HEK293 (cell line): Measurements from ENCODE around the gene TEX52.
"Not testable (repeated sequence)": the region's sequence is repeated elsewhere in the genome, so short reads cannot be mapped to it uniquely, and the experiment has no call there.

Source experiments
- CTCF ChIA-PET: fragments of 350-600 bp; formaldehyde crosslinking; extraction: SDS; loops from one replicate; lab custom pipeline; 2021; ENCODE audit warnings: antibody characterized with exemption; lab: Yijun Ruan, JAX
- POLR2A ChIA-PET: fragments of 300-600 bp; formaldehyde crosslinking; extraction: SDS; loops from one replicate; lab custom pipeline; 2020; ENCODE audit warnings: antibody characterized with exemption, inconsistent platforms; lab: Yijun Ruan, JAX
- H3K27ac ChIP-seq: fragments of 200-500 bp; sonication (Bioruptor generic); 2 replicates; pipeline ENCODE4 v1.5.1; 2014; ENCODE audit warnings: low read depth, low read length, control low read depth, inconsistent platforms; ENCODE audit errors: extremely low read depth
- H3K36me3 ChIP-seq, 2 experiments: fragments of 200-500 bp in 1 of 2; sonication (Bioruptor generic) in 1 of 2; 1 replicate in 1 of 2; 2 replicates in 1 of 2; pipeline ENCODE4 v1.5.1; 2014 to 2017; ENCODE audit warnings: inconsistent platforms in 2 of 2, low read length in 2 of 2; ENCODE audit not compliant: control insufficient read depth in 2 of 2, insufficient read depth in 1 of 2
- H3K4me1 ChIP-seq: fragments of 200-500 bp; sonication (Bioruptor generic); 2 replicates; pipeline ENCODE4 v1.5.1; 2014; ENCODE audit warnings: mild to moderate bottlenecking, low read length, inconsistent platforms; ENCODE audit not compliant: control insufficient read depth, insufficient read depth
- H3K4me3 ChIP-seq: 2 replicates; pipeline ENCODE4 v1.5.1; 2011; ENCODE audit warnings: low read depth, mild to moderate bottlenecking, control low read depth, low read length, moderate library complexity
- H3K9me3 ChIP-seq: fragments of 200-500 bp; sonication (Bioruptor generic); 2 replicates; pipeline ENCODE4 v1.5.1; 2014; ENCODE audit warnings: low read depth, low read length, inconsistent platforms; ENCODE audit not compliant: control insufficient read depth, insufficient read depth
- ATF2 ChIP-seq: fragments of 450-650 bp; formaldehyde crosslinking; IDR thresholded peaks from 2 replicates; pipeline ENCODE4 v1.5.1; 2016; ENCODE audit warnings: missing biosample characterization, missing genetic modification characterization, low read depth
- CTCF ChIP-seq: fragments of 450-650 bp; formaldehyde crosslinking; IDR thresholded peaks from 2 replicates; pipeline ENCODE4 v1.5.1; 2016; ENCODE audit warnings: missing biosample characterization, missing genetic modification characterization
- KLF9 ChIP-seq: fragments of 450-650 bp; formaldehyde crosslinking; IDR thresholded peaks from 2 replicates; pipeline ENCODE4 v1.5.1; 2016; ENCODE audit warnings: missing biosample characterization, missing genetic modification characterization, low read depth
- MZF1 ChIP-seq: fragments of 450-650 bp; formaldehyde crosslinking; IDR thresholded peaks from 2 replicates; pipeline ENCODE4 v1.5.1; 2017; ENCODE audit warnings: missing biosample characterization, missing genetic modification characterization, borderline replicate concordance
- OSR2 ChIP-seq: fragments of 450-650 bp; formaldehyde crosslinking; IDR thresholded peaks from 2 replicates; pipeline ENCODE4 v1.5.1; 2016; ENCODE audit warnings: missing biosample characterization, missing genetic modification characterization
- PRDM10 ChIP-seq: fragments of 450-650 bp; formaldehyde crosslinking; IDR thresholded peaks from 2 replicates; pipeline ENCODE4 v1.5.1; 2016; ENCODE audit warnings: missing biosample characterization, missing genetic modification characterization
- SETDB1 ChIP-seq: IDR thresholded peaks from one replicate; pipeline ENCODE4 v1.6.1; 2017; ENCODE audit warnings: mild to moderate bottlenecking, low read length, moderate library complexity, mixed read lengths; ENCODE audit not compliant: insufficient read length
- SP7 ChIP-seq: fragments of 450-650 bp; formaldehyde crosslinking; IDR thresholded peaks from 2 replicates; pipeline ENCODE4 v1.5.1; 2016; ENCODE audit warnings: missing biosample characterization, missing genetic modification characterization
- YY1 ChIP-seq: fragments of 450-650 bp; formaldehyde crosslinking; IDR thresholded peaks from 2 replicates; pipeline ENCODE4 v1.5.1; 2018; ENCODE audit warnings: missing biosample characterization, missing genetic modification characterization
- ZBTB7A ChIP-seq: fragments of 450-650 bp; formaldehyde crosslinking; IDR thresholded peaks from 2 replicates; pipeline ENCODE4 v1.5.1; 2016; ENCODE audit warnings: low read depth, missing biosample characterization, missing genetic modification characterization
- ZBTB8A ChIP-seq: fragments of 450-650 bp; formaldehyde crosslinking; IDR thresholded peaks from 2 replicates; pipeline ENCODE4 v1.5.1; 2016; ENCODE audit warnings: missing biosample characterization, missing genetic modification characterization
- ZNF184 ChIP-seq: fragments of 450-650 bp; IDR thresholded peaks from 2 replicates; pipeline ENCODE4 v1.5.1; 2018; ENCODE audit warnings: missing biosample characterization, mild to moderate bottlenecking, missing genetic modification characterization
- ZNF2 ChIP-seq: fragments of 450-650 bp; formaldehyde crosslinking; IDR thresholded peaks from 2 replicates; pipeline ENCODE4 v1.5.1; 2016; ENCODE audit warnings: missing biosample characterization, missing genetic modification characterization
- ZNF211 ChIP-seq: fragments of 450-650 bp; formaldehyde crosslinking; IDR thresholded peaks from 2 replicates; pipeline ENCODE4 v1.5.1; 2016; ENCODE audit warnings: low read depth, missing biosample characterization, missing genetic modification characterization
- ZNF266 ChIP-seq: fragments of 450-650 bp; formaldehyde crosslinking; IDR thresholded peaks from 2 replicates; pipeline ENCODE4 v1.5.1; 2016; ENCODE audit warnings: missing biosample characterization, missing genetic modification characterization, low read depth
- ZNF292 ChIP-seq: fragments of 450-650 bp; formaldehyde crosslinking; IDR thresholded peaks from 2 replicates; pipeline ENCODE4 v1.5.1; 2016; ENCODE audit warnings: low read depth, missing biosample characterization, missing genetic modification characterization, borderline replicate concordance
- ZNF398 ChIP-seq: fragments of 450-650 bp; formaldehyde crosslinking; IDR thresholded peaks from 2 replicates; pipeline ENCODE4 v1.5.1; 2017; ENCODE audit warnings: missing biosample characterization, missing genetic modification characterization
- ZNF513 ChIP-seq: fragments of 450-650 bp; IDR thresholded peaks from 2 replicates; pipeline ENCODE4 v1.5.1; 2018; ENCODE audit warnings: missing biosample characterization, missing genetic modification characterization
- ZNF530 ChIP-seq: fragments of 450-650 bp; formaldehyde crosslinking; IDR thresholded peaks from 2 replicates; pipeline ENCODE4 v1.5.1; 2016; ENCODE audit warnings: low read depth, missing biosample characterization, missing genetic modification characterization
- ZNF596 ChIP-seq: fragments of 450-650 bp; IDR thresholded peaks from 2 replicates; pipeline ENCODE4 v1.5.0; 2018; ENCODE audit warnings: missing biosample characterization, mild to moderate bottlenecking, missing genetic modification characterization, moderate library complexity
- ZNF776 ChIP-seq: fragments of 450-650 bp; formaldehyde crosslinking; IDR thresholded peaks from 2 replicates; pipeline ENCODE4 v1.5.0; 2017; ENCODE audit warnings: missing biosample characterization, missing genetic modification characterization, borderline replicate concordance
- ZSCAN4 ChIP-seq: fragments of 450-650 bp; formaldehyde crosslinking; IDR thresholded peaks from 2 replicates; pipeline ENCODE4 v1.5.1; 2017; ENCODE audit warnings: missing biosample characterization, missing genetic modification characterization

Gene TEX52

GRCh38 chr12:2876431-2877046, 19.7 kb upstream of the TEX52 start (continued):
- TF ChIP-seq CTCF (tag by site-specific recombination) (0 out of 2 replicates have a peak, but pooled peaks have one; percentile 24), ZNF266 (tag by site-specific recombination) (no peak), PRDM10 (tag by site-specific recombination) (no peak), ZBTB8A (tag by site-specific recombination) (peak; percentile 50; the same call in 1 of the 2 replicates), ZSCAN4 (no peak), ZNF292 (no peak), ZNF184 (no peak), ATF2 (tag by site-specific recombination) (no peak), MZF1 (no peak), SETDB1 (no peak), ZNF596 (tag by site-specific recombination) (no peak), KLF9 (tag by site-specific recombination) (no peak), ZNF2 (tag by site-specific recombination) (peak; percentile 47; the same call in 1 of the 2 replicates), ZNF776 (tag by site-specific recombination) (no peak), ZNF211 (tag by site-specific recombination) (no peak), ZNF530 (tag by site-specific recombination) (no peak), ZNF513 (tag by site-specific recombination) (no peak), ZBTB7A (tag by site-specific recombination) (no peak), OSR2 (tag by site-specific recombination) (no peak), YY1 (tag by site-specific recombination) (peak; percentile 71), SP7 (tag by site-specific recombination) (no peak), ZNF398 (no peak)

- H3K27ac ChIP-seq, H3K4me1 ChIP-seq, H3K9me3 ChIP-seq, POLR2A ChIA-PET, H3K4me3 ChIP-seq: not testable (repeated sequence)
- CTCF ChIA-PET: interaction anchor here (0.6 to 0.7 kb wide), 2 partner anchors 14 to 310 kb away, joined by 3 read pairs; no protein-coding TSS in a partner anchor
- peaks cover 70 to 96% of the 10 kb centered on the region in 2 experiments for H3K36me3 ChIP-seq
Measured at GRCh38 chr12:2868986-2869632, 12.3 kb upstream of the TEX52 start.
